ENCODE data around the gene WDR54.

Gene WDR54

GRCh38 chr2:74425523-74425922 is 4.0 kb downstream of the WDR54 start:
- peaks cover 12% of the 10 kb centered on the region for H3K79me2 ChIP-seq (ENCODE audit: insufficient read depth, low read length)
- ATAC-seq (ENCODE audit: insufficient read depth, low read depth) (no peak), DNase-seq (no peak)
- H3K27me3 ChIP-seq (ENCODE audit: insufficient read depth, low read length, poor library complexity): no peaks in the 10 kb centered on the region
- peaks cover 28% of the 10 kb centered on the region for H3K4me1 ChIP-seq (ENCODE audit: insufficient read depth, low read length)
- H4K20me1 ChIP-seq (ENCODE audit: insufficient read depth, low read length): no peaks in the 10 kb centered on the region
- TF ChIP-seq EZH2 (IDR thresholded peaks at IDR 0.05; ENCODE audit: borderline replicate concordance, low read depth, low read length, severe bottlenecking) (no peak), CTCF (IDR thresholded peaks at IDR 0.05; ENCODE audit: borderline replicate concordance, extremely low read depth, low read length, poor library complexity, severe bottlenecking) (no peak)
- no peaks in the 10 kb centered on the region for H3K9me3 ChIP-seq (ENCODE audit: insufficient read depth, low read length, severe bottlenecking)
- H3K9ac ChIP-seq (ENCODE audit: low read depth, low read length): no peak overlapping the region
- H3K4me2 ChIP-seq (ENCODE audit: insufficient read depth, low read length): no peak overlapping the region
- no peak overlapping the region for H3K27ac ChIP-seq (ENCODE audit: low read length)
- H3K4me3 ChIP-seq (ENCODE audit: low read depth in 1 of 2, low read length in 2 of 2): no peak overlapping the region
- H2AFZ ChIP-seq (ENCODE audit: low read depth, low read length): no peak overlapping the region
- H3K36me3 ChIP-seq (ENCODE audit: insufficient read depth, low read length): peaks cover 61% of the 10 kb centered on the region

- Histone ChIP-seq H2AFZ (ENCODE audit: low read depth, low read length) (no peak overlapping the region), H3K4me2 (ENCODE audit: insufficient read depth, low read length) (no peak overlapping the region), H3K9ac (ENCODE audit: low read depth, low read length) (no peak overlapping the region), H3K9me3 (ENCODE audit: insufficient read depth, low read length, severe bottlenecking) (no peaks in the 10 kb centered on the region), H3K79me2 (ENCODE audit: insufficient read depth, low read length) (peaks cover 10% of the 10 kb centered on the region), H3K36me3 (ENCODE audit: insufficient read depth, low read length) (peaks cover 61% of the 10 kb centered on the region), H3K27me3 (ENCODE audit: insufficient read depth, low read length, poor library complexity) (no peaks in the 10 kb centered on the region), H3K4me1 (ENCODE audit: insufficient read depth, low read length) (peaks cover 21% of the 10 kb centered on the region), H3K27ac (ENCODE audit: low read length) (no peak overlapping the region), H3K4me3 (ENCODE audit: low read depth in 1 of 2, low read length in 2 of 2) (no peak overlapping the region), H4K20me1 (ENCODE audit: insufficient read depth, low read length) (no peaks in the 10 kb centered on the region)
- DNase-seq: no peak
- TF ChIP-seq EZH2 (IDR thresholded peaks at IDR 0.05; ENCODE audit: borderline replicate concordance, low read depth, low read length, severe bottlenecking) (no peak), CTCF (IDR thresholded peaks at IDR 0.05; ENCODE audit: borderline replicate concordance, extremely low read depth, low read length, poor library complexity, severe bottlenecking) (no peak)
- ATAC-seq (ENCODE audit: insufficient read depth, low read depth): no peak
Observed at GRCh38 chr2:74426181-74426758, 4.7 kb downstream of the WDR54 start.

- no peak overlapping the region for H3K27ac ChIP-seq (ENCODE audit: low read length)
- ATAC-seq (ENCODE audit: insufficient read depth, low read depth): no peak
- no peak for DNase-seq
- no peaks in the 10 kb centered on the region for H4K20me1 ChIP-seq (ENCODE audit: insufficient read depth, low read length)
- TF ChIP-seq CTCF (IDR thresholded peaks at IDR 0.05; ENCODE audit: borderline replicate concordance, extremely low read depth, low read length, poor library complexity, severe bottlenecking) (no peak), EZH2 (IDR thresholded peaks at IDR 0.05; ENCODE audit: borderline replicate concordance, low read depth, low read length, severe bottlenecking) (no peak)
- no peak overlapping the region for H3K4me3 ChIP-seq (ENCODE audit: low read depth in 1 of 2, low read length in 2 of 2)
- H3K27me3 ChIP-seq (ENCODE audit: insufficient read depth, low read length, poor library complexity): no peaks in the 10 kb centered on the region
- H3K9ac ChIP-seq (ENCODE audit: low read depth, low read length): no peak overlapping the region
- peaks cover 13% of the 10 kb centered on the region for H3K4me1 ChIP-seq (ENCODE audit: insufficient read depth, low read length)
- no peak overlapping the region for H2AFZ ChIP-seq (ENCODE audit: low read depth, low read length)
- peaks cover 6% of the 10 kb centered on the region for H3K79me2 ChIP-seq (ENCODE audit: insufficient read depth, low read length)
- H3K36me3 ChIP-seq (ENCODE audit: insufficient read depth, low read length): peaks cover 61% of the 10 kb centered on the region
- no peaks in the 10 kb centered on the region for H3K9me3 ChIP-seq (ENCODE audit: insufficient read depth, low read length, severe bottlenecking)
- H3K4me2 ChIP-seq (ENCODE audit: insufficient read depth, low read length): no peak overlapping the region
Observed at GRCh38 chr2:74427551-74427950, 6.0 kb downstream of the WDR54 start.

Measured in DND-41 (cell line).